HG03575 (cell line): Measurements from ENCODE around the gene NFIC.
"Not testable (repeated sequence)": the region's sequence is repeated elsewhere in the genome, so short reads cannot be mapped to it uniquely, and the experiment has no call there.

Source experiments
- ATAC-seq: cut with Tn5 transposase; IDR thresholded peaks from one replicate; pipeline ENCODE4 v1.9.1; 2021; ENCODE audit not compliant: unreplicated experiment, insufficient number of reproducible peaks, low FRiP score; ENCODE audit errors: extremely low read depth

Gene NFIC

DNA sequence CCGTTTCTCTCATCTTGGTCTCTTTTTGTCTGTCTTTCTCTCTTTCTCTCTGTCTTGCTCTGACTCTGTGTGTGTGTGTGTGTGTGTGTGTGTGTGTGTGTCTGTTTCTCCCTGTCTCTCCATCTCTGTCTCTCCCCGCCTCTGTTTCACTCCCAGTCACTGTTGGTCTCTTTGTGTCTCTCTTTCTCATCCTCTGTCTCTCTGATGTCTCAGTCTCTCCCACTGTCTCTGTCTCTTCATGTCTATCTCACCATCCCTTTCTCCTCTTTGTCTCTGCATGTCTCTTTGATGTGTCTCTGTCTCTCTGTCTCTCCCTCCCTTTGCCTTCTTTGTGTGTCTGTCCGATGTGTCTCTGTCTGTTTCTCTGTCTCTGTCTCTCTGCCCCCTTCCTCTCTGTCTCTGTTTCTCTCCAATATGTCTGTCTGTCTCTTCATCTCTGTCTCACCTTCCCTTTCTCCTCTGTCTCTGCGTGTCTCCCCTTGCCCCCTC is 2.5 kb downstream of the NFIC start:
- no peak for ATAC-seq

- no peak for ATAC-seq
These were observed 3.2 kb downstream of the NFIC start for GRCh38 chr19:3369337-3370213.

- no peak for ATAC-seq
These were observed 3.9 kb downstream of the NFIC start for GRCh38 chr19:3370214-3370720.

- no peak for ATAC-seq
These were observed 4.6 kb downstream of the NFIC start for GRCh38 chr19:3370728-3371591.

DNA sequence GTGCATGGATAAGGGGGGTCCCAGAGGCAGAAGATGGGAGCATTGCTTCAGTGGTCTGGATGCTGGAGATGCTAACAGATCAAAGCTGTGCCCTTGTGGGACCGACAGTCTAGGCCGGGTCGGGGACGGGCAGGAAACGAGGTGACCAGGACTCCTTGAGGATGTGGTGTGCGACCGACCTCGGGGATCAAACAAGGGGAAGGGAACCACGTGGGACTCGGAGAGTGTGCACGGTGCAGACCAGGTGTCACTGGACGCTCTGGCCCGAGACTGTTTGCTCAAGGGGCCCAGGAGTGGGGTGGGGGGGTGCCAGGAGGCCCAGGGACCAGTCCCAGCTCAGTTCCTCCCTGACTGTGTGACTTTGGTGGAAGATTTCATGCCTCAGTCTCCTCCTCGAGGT is 6.0 kb downstream of the NFIC start:
- no peak for ATAC-seq

DNA sequence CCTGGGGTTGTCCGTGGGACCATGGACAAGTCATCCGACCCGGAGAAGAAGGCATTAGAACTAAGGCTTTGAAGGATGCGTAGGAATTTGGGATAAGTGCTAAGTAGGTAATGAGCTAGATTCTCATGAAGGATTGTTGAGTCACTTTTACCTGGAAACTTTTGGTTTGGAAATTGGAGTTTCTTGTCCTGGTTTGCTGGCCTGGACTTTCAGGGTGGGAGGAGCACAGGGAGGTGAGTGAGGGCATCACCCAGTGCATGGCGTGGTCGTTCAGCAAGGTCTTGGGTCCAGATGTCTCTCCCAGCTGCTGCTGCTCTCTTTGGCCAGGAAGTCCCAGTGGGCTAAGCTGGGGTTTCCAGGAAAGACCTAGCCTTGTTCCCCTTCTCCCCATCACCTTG is 7.6 kb downstream of the NFIC start:
- no peak for ATAC-seq

DNA sequence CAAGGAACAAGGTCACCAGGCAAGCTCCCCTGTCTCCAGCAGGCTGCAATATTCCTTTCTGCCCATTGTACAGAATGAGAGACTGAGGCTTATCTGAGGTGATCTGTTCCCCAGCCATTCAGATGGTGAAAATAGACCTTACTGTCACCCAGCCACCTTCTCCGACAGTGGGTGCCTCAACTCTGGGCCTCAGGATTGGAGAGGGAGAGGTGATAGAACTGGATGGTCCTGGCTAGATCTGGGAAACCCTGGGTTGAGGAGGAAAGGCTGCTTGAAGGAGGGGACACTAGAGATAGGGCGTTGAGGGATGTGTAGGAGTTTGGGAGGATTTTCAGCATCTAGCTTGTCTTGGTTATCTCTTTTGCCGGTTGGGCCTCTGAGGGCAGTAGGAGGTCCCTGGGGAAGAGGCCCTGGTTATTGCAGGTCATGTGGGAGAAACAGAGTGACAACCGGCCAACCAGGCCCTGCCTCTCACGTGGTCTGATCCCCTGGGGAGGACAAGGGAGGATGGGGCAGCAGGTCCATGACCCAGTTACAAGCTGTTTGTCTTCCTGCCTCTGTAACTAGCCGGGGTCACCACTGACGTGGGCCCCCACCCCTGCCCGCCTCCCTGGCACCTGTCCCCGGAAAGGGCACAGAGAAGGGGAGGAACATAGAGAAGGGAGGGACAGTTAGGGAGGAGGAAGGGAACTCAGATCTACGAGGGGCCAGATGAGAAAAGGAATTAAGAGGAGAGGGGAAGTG is 8.2 kb downstream of the NFIC start:
- ATAC-seq: no peak

- ATAC-seq: no peak
These were observed 9.1 kb downstream of the NFIC start for GRCh38 chr19:3375221-3376090.

GRCh38 chr19:3376091-3376455 is 9.7 kb downstream of the NFIC start:
- ATAC-seq: not testable (repeated sequence)

DNA sequence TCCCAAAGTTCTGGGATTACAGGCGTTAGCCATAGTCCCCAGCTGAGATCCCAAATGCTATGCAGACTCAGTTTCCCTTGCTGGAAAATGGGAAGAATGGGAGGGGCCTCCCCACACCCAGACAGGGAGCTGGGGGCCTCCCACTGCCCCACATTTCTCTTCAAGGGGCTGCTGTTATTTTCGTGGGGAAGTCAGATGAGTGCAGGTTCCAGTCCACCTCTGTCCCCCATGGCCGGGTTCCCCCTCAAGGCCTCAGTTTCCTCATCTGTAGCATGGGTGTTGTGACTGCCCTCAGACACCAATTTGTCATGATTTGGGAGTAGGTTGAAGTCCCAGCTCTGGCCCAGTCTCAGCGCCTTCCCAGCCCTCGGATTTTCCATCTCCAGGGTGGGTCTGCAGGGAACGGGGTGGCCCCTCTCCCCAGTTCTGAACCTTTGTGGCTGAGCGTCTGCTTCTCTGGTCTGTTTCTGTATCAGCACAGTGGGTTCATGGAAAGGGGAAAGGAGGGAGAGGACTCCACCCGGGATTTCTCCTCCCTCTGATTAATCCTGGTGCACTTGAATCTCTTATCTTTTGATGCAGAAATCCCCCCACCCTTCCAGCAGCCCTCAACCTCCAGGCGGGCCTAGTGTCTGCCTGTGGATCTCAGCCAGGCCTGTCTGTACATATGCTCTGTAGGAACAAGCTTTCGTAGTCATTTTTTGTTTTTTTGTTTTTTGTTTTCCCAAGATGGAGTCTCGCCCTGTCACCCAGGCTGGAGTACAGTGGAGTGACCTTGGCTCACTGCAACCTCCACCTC is 12.2 kb downstream of the NFIC start:
- no peak for ATAC-seq

GRCh38 chr19:3380829-3381228 is 14.4 kb downstream of the NFIC start:
- ATAC-seq: no peak

DNA sequence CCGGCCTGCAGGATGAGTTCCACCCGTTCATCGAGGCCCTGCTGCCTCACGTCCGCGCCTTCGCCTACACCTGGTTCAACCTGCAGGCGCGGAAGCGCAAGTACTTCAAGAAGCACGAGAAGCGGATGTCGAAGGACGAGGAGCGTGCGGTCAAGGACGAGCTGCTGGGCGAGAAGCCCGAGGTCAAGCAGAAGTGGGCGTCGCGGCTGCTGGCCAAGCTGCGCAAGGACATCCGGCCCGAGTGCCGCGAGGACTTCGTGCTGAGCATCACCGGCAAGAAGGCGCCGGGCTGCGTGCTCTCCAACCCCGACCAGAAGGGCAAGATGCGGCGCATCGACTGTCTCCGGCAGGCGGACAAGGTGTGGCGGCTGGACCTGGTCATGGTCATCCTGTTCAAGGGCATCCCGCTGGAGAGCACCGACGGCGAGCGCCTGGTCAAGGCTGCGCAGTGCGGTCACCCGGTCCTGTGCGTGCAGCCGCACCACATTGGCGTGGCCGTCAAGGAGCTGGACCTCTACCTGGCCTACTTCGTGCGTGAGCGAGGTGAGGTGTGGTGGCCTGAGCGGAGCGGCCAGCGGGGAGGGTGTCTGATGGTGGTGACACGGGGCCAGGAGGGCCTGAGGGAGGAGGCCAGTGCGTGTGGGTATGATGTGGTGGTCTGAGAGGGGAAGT is 15.5 kb downstream of the NFIC start:
- no peak for ATAC-seq

DNA sequence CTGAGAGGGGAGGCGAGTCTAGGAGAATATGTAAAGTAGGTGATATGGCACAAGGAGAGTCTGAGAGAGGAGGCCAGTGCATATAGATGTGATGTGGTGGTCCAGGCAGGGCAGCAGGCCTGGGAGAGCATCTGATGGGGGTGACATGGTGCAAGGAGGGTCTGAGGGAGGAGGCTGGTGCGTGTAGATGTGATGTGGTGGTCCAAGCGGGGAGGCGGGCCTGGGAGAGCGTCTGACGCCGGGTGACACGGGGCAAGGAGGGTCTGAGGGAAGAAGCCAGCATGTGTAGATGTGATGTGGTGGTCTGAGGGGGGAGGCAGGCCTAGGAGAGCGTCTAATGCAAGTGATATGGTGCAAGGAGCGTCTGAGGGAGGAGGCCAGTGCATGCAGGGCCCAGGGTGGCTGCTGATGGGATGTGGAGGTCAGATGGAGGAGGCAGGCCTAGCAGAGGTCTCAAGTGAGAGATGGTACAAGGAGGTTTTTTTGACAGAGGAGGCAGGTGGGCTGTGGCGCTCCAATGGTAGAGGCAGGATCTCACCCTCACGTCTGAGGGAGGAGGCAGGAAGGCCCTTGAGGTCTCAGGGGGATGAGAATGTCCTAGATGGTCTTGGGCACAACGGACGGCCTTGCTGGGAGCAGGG is 16.2 kb downstream of the NFIC start:
- no peak for ATAC-seq

- no peak for ATAC-seq
These were observed 16.8 kb downstream of the NFIC start for GRCh38 chr19:3383121-3383722.

- ATAC-seq: no peak
These were observed 20.3 kb downstream of the NFIC start for GRCh38 chr19:3386447-3387234.
